ENCODE results near the gene METTL24.

Gene METTL24

GRCh38 chr6:110196874-110197273 lies 161.3 kb downstream of the METTL24 start:
- DNase-seq (ENCODE audit: low read depth, low spot score), result no peak

GRCh38 chr6:110195639-110196038 lies 162.5 kb downstream of the METTL24 start:
- no peak for DNase-seq (ENCODE audit: low read depth, low spot score)
